HG03066 (cell line): ENCODE data around the gene PRDM5.

Source experiments
- ATAC-seq: cut with Tn5 transposase; IDR thresholded peaks from one replicate; pipeline ENCODE4 v1.9.1; 2021; ENCODE audit warnings: low read depth; ENCODE audit not compliant: unreplicated experiment

Gene PRDM5

DNA sequence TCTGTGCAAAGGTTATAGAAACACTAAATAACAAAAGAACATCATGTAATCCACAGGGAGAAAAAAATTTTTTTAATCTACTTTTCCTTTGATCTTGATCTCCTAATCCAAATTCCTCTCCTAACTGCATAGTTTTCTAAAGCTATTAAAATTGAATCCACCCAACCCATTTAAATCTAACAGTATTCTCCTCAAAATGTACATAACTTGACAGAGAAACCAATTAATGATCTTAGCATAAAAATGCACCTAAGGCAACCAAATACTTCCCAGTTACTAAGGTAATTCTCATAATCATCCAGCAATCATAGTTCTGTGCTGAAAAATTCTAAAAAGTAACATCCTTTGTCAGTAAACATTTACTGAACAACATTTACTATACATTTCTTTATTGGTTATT, 60.7 kb downstream of the PRDM5 start:
- no peak for ATAC-seq

DNA sequence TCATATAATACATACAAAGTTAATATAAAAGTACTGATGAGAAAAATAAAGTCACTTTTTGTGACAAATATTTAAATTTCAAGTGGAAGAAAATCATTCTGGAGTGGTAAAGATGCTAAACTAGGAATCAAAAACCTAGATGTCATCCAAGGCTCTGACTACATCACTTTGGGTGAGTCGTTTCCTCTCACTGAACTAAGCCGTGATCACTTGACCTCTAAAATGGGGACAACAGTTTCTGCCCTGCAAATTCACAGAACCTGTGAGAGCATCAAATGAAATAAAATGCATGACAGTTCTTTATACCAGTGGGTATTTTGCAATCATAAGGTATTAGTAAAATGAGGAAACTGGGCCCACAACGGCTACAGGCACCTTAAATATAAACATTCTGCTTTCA, 63.8 kb downstream of the PRDM5 start:
- no peak for ATAC-seq

DNA sequence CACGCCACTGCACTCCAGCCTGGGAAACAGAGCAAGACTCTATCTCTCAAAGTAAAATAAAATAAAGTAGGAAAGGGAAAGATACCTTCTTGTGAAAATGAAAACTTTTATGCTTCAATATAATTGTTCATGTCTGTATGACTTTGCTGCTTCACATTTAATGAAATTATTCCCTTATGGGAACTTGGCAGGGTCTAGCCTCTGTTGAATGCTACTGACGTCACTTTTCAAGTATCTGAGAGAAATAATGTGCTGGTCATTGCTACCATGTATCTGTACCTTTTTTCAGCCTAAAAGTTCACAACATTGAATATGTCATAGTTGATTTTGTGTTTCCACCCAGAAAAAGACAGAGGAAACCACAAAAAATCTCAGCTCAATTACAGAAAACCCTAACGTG, 65.2 kb downstream of the PRDM5 start:
- ATAC-seq = no peak

- ATAC-seq = no peak
These were observed 66.2 kb downstream of the PRDM5 start for GRCh38 chr4:120856294-120856693.

DNA sequence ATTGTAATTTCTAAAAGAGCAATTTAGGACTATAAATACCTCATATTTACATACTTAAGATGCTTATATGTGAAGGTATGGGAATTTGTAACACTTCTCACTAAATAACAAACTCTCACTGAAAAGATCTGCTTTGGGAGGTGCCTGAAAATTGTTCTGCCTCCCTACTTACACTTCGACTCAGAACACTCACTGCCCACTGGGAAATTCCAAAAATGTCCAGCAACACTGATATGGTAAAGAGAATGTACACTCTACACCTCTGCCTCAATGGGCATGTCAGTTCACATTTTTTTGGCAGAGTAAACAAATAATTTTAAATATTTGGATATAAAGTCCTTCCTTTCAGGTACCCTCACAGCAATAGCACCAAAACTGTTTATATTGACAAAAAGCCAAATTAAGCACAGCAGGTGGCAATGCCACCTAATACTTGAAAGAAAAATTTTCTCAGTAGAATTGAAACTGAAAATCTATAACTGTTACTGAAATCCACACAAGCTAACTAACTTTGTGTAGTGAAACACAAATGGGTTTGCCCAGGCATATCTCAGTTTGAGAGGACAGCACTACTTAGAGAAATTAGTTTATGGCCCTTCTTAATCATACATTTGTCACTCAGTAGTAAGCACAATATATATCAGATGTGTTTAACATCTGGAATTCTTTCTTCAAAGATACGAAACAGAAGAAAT, 67.1 kb downstream of the PRDM5 start:
- peak; percentile 91 for ATAC-seq

GRCh38 chr4:120853161-120853935, 69.2 kb downstream of the PRDM5 start:
- no peak for ATAC-seq

DNA sequence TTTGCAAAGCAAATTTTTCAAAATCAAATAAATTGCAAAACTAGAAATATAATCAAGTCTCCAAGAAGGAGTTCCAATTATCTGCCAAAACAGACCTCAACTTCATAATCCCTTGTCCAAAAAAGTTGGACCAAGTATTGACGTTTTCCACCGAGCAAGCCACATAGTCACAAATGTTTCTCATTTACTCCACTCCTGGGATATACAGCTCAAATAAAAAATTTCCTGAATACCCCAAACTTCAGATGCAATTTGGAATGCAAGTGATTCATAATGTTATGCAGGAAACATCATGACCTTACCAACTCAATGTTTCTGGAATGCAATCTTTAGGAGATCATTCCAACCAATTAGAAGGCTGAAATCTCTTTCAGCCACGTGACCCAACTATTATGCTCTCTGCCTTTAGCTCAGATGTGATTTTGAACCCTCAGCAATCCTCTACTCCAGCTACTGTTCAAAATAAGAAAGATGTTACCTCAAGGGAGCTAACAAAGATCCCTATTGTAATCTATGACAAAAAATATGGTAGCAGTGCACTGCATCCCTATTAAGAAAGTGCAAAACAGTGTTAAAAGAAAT, 72.4 kb downstream of the PRDM5 start:
- no peak for ATAC-seq

- ATAC-seq = no peak
These were observed 75.4 kb downstream of the PRDM5 start for GRCh38 chr4:120847019-120847582.

GRCh38 chr4:120844528-120844921, 78.0 kb downstream of the PRDM5 start:
- ATAC-seq = peak; percentile 77

DNA sequence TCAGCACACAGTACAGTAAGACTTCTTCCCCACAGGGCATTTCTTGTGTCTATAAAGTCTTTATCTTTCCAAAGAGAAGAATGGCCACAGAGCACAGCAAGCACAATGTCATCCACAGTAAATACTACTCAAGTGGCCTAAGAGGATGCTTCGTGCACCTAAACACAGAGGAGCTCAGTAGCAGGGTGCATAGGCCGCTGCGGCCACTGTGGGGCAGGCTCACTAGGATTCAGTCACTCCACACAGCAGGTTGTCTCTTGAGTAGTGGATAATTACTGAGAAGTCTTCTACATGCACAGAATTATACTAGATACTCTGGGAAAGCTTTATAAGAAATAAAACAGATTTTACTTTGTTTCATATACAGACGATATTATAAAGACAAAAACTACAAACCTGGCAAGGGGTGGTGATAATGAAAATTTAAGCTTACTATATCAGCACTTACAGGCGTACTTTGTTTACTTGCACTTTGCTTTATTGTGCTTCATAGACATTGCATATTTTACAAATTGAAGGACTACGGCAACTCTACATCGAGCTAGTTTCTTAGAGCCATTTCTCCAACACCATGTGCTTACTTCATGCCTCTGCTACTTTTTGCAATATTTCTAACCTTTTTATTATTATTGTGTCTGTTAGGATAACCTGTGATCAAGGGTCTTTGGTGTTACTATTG, 78.5 kb downstream of the PRDM5 start:
- peak; percentile 53 for ATAC-seq

DNA sequence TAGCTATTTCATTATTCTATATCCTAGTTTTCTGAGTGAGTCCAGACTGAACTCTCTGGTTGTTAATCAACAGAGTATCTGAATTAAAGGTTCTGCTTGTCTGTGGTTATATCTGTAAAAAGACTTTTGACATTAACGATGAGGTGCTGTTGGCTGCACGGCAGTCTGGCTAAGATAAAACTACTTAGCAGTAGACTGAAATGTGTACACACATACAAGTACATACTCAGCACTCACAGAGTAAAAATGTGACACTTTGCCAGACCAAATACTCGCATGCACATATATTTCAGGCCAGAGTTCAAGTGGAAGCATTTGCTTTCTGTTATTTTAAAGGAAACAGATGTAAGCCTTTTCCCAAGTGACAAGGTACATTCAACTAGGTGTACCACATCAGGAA, 80.5 kb downstream of the PRDM5 start:
- ATAC-seq = no peak

- no peak for ATAC-seq
These were observed 80.9 kb downstream of the PRDM5 start for GRCh38 chr4:120841580-120841979.

GRCh38 chr4:120839974-120840751, 82.4 kb downstream of the PRDM5 start:
- ATAC-seq = no peak

DNA sequence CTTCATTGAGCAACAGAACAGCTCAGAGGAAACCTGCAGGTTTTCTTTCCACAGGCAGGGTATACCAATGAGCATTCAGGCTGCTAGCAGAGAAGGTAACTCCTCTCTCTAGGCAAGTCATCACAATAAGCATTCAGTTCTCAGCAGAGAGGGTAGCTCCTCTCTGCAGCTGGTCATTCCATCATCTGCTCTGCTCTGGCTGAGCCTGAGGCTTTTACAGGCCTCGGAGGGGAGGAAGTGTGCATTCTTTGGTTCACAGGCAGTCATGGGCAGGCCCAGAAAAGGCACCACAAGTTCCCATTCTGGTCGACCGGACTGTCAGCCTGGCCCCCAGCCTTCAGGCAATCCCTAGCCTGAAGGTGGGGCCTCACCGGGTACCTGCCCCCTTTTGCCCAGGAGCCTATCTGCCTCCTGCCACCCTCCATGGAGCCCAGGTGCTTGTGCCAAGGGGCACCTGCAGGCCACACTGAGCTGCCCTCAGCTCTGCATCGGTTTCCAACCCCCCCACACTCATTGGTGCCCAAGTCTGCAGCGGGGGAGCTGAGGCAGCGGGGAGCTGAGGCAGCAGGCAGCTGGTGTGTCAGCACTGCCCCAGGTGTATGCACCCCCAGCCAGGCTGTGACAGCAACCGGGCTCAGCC, 83.1 kb downstream of the PRDM5 start:
- no peak for ATAC-seq

DNA sequence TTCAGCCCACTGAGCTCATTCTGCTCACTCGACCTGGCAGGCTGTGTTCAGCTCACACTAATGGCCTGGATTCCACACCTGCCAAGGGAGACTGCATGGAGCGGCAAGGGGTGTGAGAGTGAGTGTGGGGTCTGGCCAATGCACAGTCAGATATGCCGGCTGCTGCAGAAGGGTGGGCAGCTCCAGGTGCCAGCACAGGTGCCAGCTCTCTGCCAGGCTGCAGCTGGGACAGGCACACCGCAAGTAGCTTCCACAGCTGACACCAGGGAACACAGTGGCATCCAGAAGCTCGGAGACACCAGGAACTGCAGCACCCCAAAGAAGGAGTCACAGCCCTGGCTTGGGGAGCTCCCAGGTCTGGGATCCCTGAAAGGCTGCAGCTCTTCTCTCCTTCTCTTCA, 83.7 kb downstream of the PRDM5 start:
- ATAC-seq = no peak

DNA sequence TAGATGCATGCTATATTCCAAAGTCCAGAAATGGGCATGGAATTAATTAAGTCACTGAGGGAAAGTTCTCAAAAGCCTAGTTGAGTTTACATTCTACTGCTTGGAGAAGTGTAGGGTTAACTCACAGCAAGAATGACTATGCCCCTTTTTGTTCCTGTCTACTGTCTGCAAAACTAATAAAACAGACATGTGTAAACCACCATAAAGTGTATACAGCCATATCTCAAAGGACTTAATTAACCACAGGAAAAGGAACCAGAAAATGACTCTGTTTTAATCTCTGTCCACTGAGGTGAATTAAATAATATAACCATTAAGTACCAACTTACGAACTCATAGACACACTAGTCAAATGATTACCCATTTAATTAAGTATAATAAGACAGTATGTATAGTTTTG, 84.9 kb downstream of the PRDM5 start:
- ATAC-seq = no peak

- no peak for ATAC-seq
These were observed 87.2 kb downstream of the PRDM5 start for GRCh38 chr4:120835342-120835741.

- no peak for ATAC-seq
These were observed 92.3 kb downstream of the PRDM5 start for GRCh38 chr4:120830204-120830603.

DNA sequence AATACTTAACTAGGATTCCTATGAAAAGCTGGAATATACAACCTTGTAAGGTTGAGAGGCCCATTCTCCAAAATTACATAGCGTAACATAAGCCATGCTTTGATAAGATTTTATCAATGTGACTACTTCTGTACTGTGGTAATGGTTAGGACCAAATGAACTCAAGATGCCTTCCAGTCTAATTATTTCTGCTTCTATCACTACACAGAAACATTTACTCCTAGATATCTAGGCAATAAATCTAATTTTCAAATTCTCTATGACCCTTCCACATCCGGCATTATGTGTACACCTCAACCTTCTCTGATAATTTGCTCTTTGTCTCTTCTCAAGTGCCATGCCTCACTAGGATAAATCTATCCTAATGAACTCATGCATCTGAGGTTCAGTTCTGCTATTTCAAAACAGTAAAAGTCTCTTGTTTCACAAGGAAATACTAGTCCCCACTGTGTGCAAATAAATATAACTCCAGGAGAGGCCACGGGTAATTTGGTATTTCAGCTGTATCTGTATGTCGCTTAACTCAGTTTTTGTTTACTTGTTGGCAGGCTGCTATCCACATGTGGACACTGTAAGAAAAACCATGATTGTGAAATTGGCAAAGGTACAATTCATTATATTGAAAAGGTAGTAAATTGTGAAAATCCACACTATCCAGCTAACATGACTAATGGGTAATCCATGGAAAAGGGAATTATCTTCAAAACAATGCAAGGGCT, 93.3 kb downstream of the PRDM5 start:
- no peak for ATAC-seq
